IMR-90 (cell line): ENCODE measurements around the gene RALGPS2. TPM values are rescaled to one million over a fixed set of nuclear protein-coding genes. Genes with fewer than 3 reads are reported as not detected.
A peak's percentile ranks its signal among the peaks of the same experiment; 100 is the strongest.

Experiments
- ATAC-seq: fragments of 200-7000 bp; cut with Tn5 transposase; 2 replicates; pipeline ENCODE4 v1.9.1; 2020; ENCODE audit warnings: low read depth, mild to moderate bottlenecking, moderate library complexity
- BruUV-seq: library from RNA; stranded (reverse); fragments of 400-500 nt; replicated peaks from 2 replicates; lab custom pipeline; 2021; lab: Mats Ljungman, UMichigan
- CTCF ChIA-PET: fragments of 300-600 bp; formaldehyde crosslinking; extraction: SDS; loops from one replicate; lab custom pipeline; 2021; ENCODE audit warnings: antibody characterized with exemption; lab: Yijun Ruan, JAX
- POLR2A ChIA-PET: fragments of 300-600 bp; sonication (Branson Sonifier 250); formaldehyde crosslinking; loops from one replicate; lab custom pipeline; 2022; ENCODE audit warnings: antibody characterized with exemption; ENCODE audit not compliant: unreplicated experiment; lab: Charles Lee
- DNase-seq: peaks from one replicate; pipeline ENCODE4 v3.0.0; 2013
- H2AFZ ChIP-seq: replicated peaks from 2 replicates; pipeline ENCODE3; 2013; ENCODE audit warnings: low read length, mild to moderate bottlenecking; ENCODE audit not compliant: poor library complexity
- H2AK5ac ChIP-seq: 2 replicates; pipeline ENCODE4 v1.6.1; 2013; ENCODE audit warnings: low read depth, low read length, inconsistent platforms
- H2AK9ac ChIP-seq: replicated peaks from 2 replicates; pipeline ENCODE3; 2013; ENCODE audit warnings: mild to moderate bottlenecking, low read depth, low read length, moderate library complexity; ENCODE audit not compliant: poor library complexity
- H2BK120ac ChIP-seq: 2 replicates; pipeline ENCODE4 v1.6.1; 2013; ENCODE audit warnings: low read depth, low read length, inconsistent platforms
- H2BK15ac ChIP-seq: 3 replicates; pipeline ENCODE4 v1.6.1; 2013; ENCODE audit warnings: low read depth, low read length, inconsistent platforms
- H2BK20ac ChIP-seq: 2 replicates; pipeline ENCODE4 v1.6.1; 2013; ENCODE audit warnings: low read depth, mild to moderate bottlenecking, inconsistent platforms, low read length, moderate library complexity
- H2BK5ac ChIP-seq: 2 replicates; pipeline ENCODE4 v1.6.1; 2013; ENCODE audit warnings: mild to moderate bottlenecking, low read depth, low read length, inconsistent platforms; ENCODE audit not compliant: poor library complexity, severe bottlenecking
- H3K14ac ChIP-seq: replicated peaks from 2 replicates; pipeline ENCODE4 v1.6.1; 2013; ENCODE audit warnings: low read depth, low read length, inconsistent platforms
- H3K18ac ChIP-seq: 2 replicates; pipeline ENCODE4 v1.6.1; 2013; ENCODE audit warnings: low read depth, low read length, control low read depth
- H3K23ac ChIP-seq: 2 replicates; pipeline ENCODE4 v1.6.1; 2013; ENCODE audit warnings: low read depth, low read length, inconsistent platforms
- H3K27ac ChIP-seq: 2 replicates; pipeline ENCODE4 v1.5.1; 2013; ENCODE audit warnings: mild to moderate bottlenecking, control low read depth, low read length; ENCODE audit not compliant: insufficient read depth
- H3K27me3 ChIP-seq: 2 replicates; pipeline ENCODE4 v1.6.1; 2013; ENCODE audit warnings: low read length; ENCODE audit not compliant: control insufficient read depth, insufficient read depth
- H3K36me3 ChIP-seq: 2 replicates; pipeline ENCODE4 v1.6.1; 2013; ENCODE audit warnings: low read length, mixed read lengths; ENCODE audit not compliant: control insufficient read depth, insufficient read depth
- H3K4ac ChIP-seq: 2 replicates; pipeline ENCODE4 v1.6.1; 2013; ENCODE audit warnings: low read depth, low read length, inconsistent platforms
- H3K4me1 ChIP-seq: 2 replicates; pipeline ENCODE4 v1.6.1; 2013; ENCODE audit warnings: low read length, mixed read lengths; ENCODE audit not compliant: control insufficient read depth, insufficient read depth
- H3K4me2 ChIP-seq: 2 replicates; pipeline ENCODE4 v1.6.1; 2013; ENCODE audit warnings: low read depth, mild to moderate bottlenecking, control low read depth, low read length, moderate library complexity
- H3K4me3 ChIP-seq: 2 replicates; pipeline ENCODE4 v1.5.1; 2013; ENCODE audit warnings: low read depth, mild to moderate bottlenecking, control low read depth, low read length, moderate library complexity; ENCODE audit not compliant: insufficient read depth
- H3K56ac ChIP-seq: 2 replicates; pipeline ENCODE4 v1.6.1; 2013; ENCODE audit warnings: low read length, inconsistent platforms; ENCODE audit not compliant: insufficient read depth; ENCODE audit errors: extremely low read depth
- H3K79me1 ChIP-seq, 2 experiments: 2 replicates each; pipeline ENCODE4 v1.6.1; 2013; ENCODE audit warnings: low read length in 2 of 2, inconsistent platforms in 1 of 2, low read depth in 1 of 2
- H3K9ac ChIP-seq: 2 replicates; pipeline ENCODE4 v1.6.1; 2013; ENCODE audit warnings: low read depth, low read length, control low read depth
- H3K9me1 ChIP-seq: 2 replicates; pipeline ENCODE4 v1.6.1; 2013; ENCODE audit warnings: low read length, inconsistent platforms; ENCODE audit not compliant: insufficient read depth
- H3K9me3 ChIP-seq: 2 replicates; pipeline ENCODE4 v1.6.1; 2013; ENCODE audit warnings: low read length; ENCODE audit not compliant: control insufficient read depth, insufficient read depth
- H4K20me1 ChIP-seq: 2 replicates; pipeline ENCODE4 v1.6.1; 2013; ENCODE audit warnings: low read length, inconsistent platforms; ENCODE audit not compliant: insufficient read depth
- H4K5ac ChIP-seq: 2 replicates; pipeline ENCODE4 v1.6.1; 2013; ENCODE audit warnings: mild to moderate bottlenecking, low read depth, low read length, control low read depth
- H4K8ac ChIP-seq, 2 experiments: 2 replicates each; pipeline ENCODE4 v1.6.1; 2013; ENCODE audit warnings: low read depth in 2 of 2, low read length in 2 of 2, control low read depth in 1 of 2, inconsistent platforms in 1 of 2
- H4K91ac ChIP-seq: 2 replicates; pipeline ENCODE4 v1.6.1; 2013; ENCODE audit warnings: low read depth, low read length, inconsistent platforms; ENCODE audit not compliant: insufficient read depth
- CEBPB ChIP-seq: IDR thresholded peaks from 2 replicates; pipeline ENCODE4 v1.6.1; 2012; ENCODE audit warnings: low read depth, low read length, improper control_type of control experiment
- FOS ChIP-seq: fragments of 150-350 bp; IDR thresholded peaks from 2 replicates; pipeline ENCODE4 v1.6.1; 2016; ENCODE audit warnings: low read depth, low read length
- MAZ ChIP-seq: IDR thresholded peaks from 2 replicates; pipeline ENCODE4 v1.6.1; 2012; ENCODE audit warnings: low read depth, mild to moderate bottlenecking, low read length, improper control_type of control experiment, moderate library complexity, borderline replicate concordance
- POLR2A ChIP-seq: IDR thresholded peaks from 2 replicates; pipeline ENCODE4 v1.6.1; 2012; ENCODE audit warnings: mild to moderate bottlenecking, low read depth, low read length
- RFX5 ChIP-seq: IDR thresholded peaks from 2 replicates; pipeline ENCODE4 v1.8.0; 2012; ENCODE audit warnings: low read depth, mild to moderate bottlenecking, low read length, moderate library complexity
- SMC3 ChIP-seq: fragments of 150-350 bp; IDR thresholded peaks from 2 replicates; pipeline ENCODE4 v1.6.1; 2016; ENCODE audit warnings: low read depth, mild to moderate bottlenecking, antibody characterized with exemption, low read length, moderate library complexity
- WGBS, 2 experiments: methylation state at CpG; one replicate each; pipeline versions ENCODE4 v1.1.5 to v1.1.7; 2013; ENCODE audit warnings: missing lambda C conversion rate in 2 of 2; ENCODE audit not compliant: insufficient read length in 1 of 2; ENCODE audit errors: extremely low coverage in 2 of 2; 5-methylcytosine and 5-hydroxymethylcytosine counted together
- dilution Hi-C: fragments of 300-500 bp; cut with HindIII; formaldehyde crosslinking; loops from one replicate; pipeline ENCODE4 v1.14.3; 2018; ENCODE audit warnings: low sequenced_read_pairs; ENCODE audit not compliant: unreplicated experiment
- in situ Hi-C: fragments of 300-500 bp; cut with MboI; formaldehyde crosslinking; loops from 3 replicates; pipeline ENCODE4 v1.14.3; 2019; ENCODE audit warnings: low sequenced_read_pairs, inconsistent platforms, mixed read lengths
- intact Hi-C: fragments of 100-400 bp; cut with micrococcal nuclease; formaldehyde crosslinking; loops from 2 replicates; pipeline ENCODE4 v1.10.0; 2022
- polyA plus RNA-seq, 3 experiments: library from polyadenylated mRNA; depleted of rRNA; stranded (reverse); fragments of >200 nt; gene quantifications; 2 replicates each; pipeline ENCODE4 v1.2.3, GENCODE V29; 2012; ENCODE audit warnings: low replicate concordance in 1 of 3
- total RNA-seq: library from RNA; depleted of rRNA; stranded (reverse); fragments of >200 nt; gene quantifications from 2 replicates; pipeline ENCODE4 v1.2.3, GENCODE V29; 2012

The RALGPS2 gene
- total and polyA plus RNA-seq, 2 of the 4 experiments (the other 2 are of a cell fraction), result 13.8 to 148 TPM

DNA sequence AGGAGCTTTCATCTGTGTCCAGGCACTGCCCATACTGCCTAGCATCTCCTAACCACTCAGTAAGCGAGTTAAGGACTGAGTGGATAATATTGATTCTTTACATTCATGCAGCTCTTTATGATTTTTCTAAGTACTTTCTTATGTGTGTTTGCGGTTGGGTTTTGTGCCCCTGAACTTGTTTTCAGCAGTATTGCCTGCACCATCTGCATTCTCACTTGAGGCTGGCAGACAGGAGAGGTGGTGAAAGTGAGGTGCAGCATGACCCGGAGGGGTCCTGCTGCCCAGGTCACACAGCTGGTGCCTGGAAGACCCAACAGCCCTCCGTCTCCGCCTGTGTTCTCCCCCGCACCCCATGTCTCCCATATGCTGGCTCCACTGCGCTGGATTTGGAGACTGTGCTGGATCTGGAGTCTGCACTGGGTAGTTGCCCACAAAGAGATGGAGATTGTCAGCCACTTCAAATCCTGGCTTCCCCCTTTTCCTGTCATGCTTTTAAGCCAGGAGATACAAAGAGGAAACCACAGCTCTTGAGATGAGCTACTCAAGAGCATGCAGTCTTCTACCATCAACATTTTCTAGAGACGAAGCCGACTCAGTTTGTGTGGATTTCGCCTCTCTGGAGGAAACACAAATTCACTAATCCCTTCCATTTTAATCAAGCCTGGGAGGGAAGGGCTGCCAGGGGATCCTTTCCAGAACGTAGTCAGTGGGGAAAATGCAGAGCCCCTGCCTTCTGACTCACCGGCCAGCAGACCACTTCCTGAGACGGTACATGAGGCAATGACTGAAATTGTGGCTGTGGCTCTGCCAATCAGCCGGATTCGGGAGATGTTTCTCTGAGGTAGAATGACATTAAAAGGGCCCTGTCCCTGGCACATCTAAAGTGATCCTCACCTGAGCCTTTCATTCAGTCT is 217.5 kb downstream of the RALGPS2 start:
- H3K14ac ChIP-seq, result no peak overlapping the region
- H3K4me1 ChIP-seq, result peaks cover 7% of the 10 kb centered on the region
- peak overlapping the region; percentile 24; the same call in 1 of the 2 replicates for H3K4ac ChIP-seq
- H3K9me3 ChIP-seq, result no peaks in the 10 kb centered on the region
- no peak overlapping the region for H2AK9ac ChIP-seq
- in situ Hi-C loops, result no loop called here
- H3K4me2 ChIP-seq, result no peak overlapping the region
- no peak overlapping the region for H3K4me3 ChIP-seq
- POLR2A ChIA-PET, result no interaction called here
- DNase-seq (peak; percentile 62), ATAC-seq (no peak)
- H3K27ac ChIP-seq, result no peak overlapping the region
- BruUV-seq, result no TSS peak
- no peak overlapping the region for H3K9ac ChIP-seq
- H4K20me1 ChIP-seq, result no peaks in the 10 kb centered on the region
- H3K27me3 ChIP-seq, result no peaks in the 10 kb centered on the region
- no peak overlapping the region for H2BK15ac ChIP-seq
- H2AK5ac ChIP-seq, result no peak overlapping the region
- intact Hi-C loops, result no loop called here
- H3K56ac ChIP-seq, result no peak overlapping the region
- H3K18ac ChIP-seq, result no peak overlapping the region
- H2BK5ac ChIP-seq, result no peak overlapping the region
- 0 out of 2 replicates have a peak, but pooled peaks cover 7% of the 10 kb centered on the region for H3K9me1 ChIP-seq
- H3K36me3 ChIP-seq, result no peaks in the 10 kb centered on the region
- dilution Hi-C loops, result no loop called here
- TF ChIP-seq MAZ, result no peak
- TF ChIP-seq SMC3, result no peak
- TF ChIP-seq POLR2A, result no peak
- 0 out of 2 replicates have a peak, but pooled peaks have one; percentile 6 for TF ChIP-seq FOS
- TF ChIP-seq CEBPB, result peak; percentile 70
- TF ChIP-seq RFX5, result no peak
- H2BK20ac ChIP-seq, result no peak overlapping the region
- CTCF ChIA-PET, result no interaction called here
- H4K5ac ChIP-seq, result no peak overlapping the region
- no peak overlapping the region for H3K23ac ChIP-seq
- H3K79me1 ChIP-seq, result no peaks in the 10 kb centered on the region
- no CpG with 5 or more reads among the region's 15 CpGs for WGBS, 2 experiments
- peak overlapping the region; percentile 82 for H2AFZ ChIP-seq
- H4K91ac ChIP-seq, result no peak overlapping the region
- no peak overlapping the region for H2BK120ac ChIP-seq
- peak overlapping the region in 1 of 2 experiments; percentile 35; a peak in 1 of 4 replicates for H4K8ac ChIP-seq
